Gastrocnemius medialis (tissue), 4 donors: ENCODE measurements around the gene AATK.

ENCODE experiments used
- CTCF ChIP-seq, 5 experiments: fragments of 450-650 bp in 3 of 5; fragments of 200-600 bp in 2 of 5; sonication (generic) in 2 of 5; IDR thresholded peaks in 4 of 5; conservative IDR thresholded peaks in 1 of 5; 1 replicate in 4 of 5; 2 replicates in 1 of 5; pipeline ENCODE4 v1.5.1; 2016 to 2019; ENCODE audit warnings: antibody characterized with exemption in 5 of 5, mild to moderate bottlenecking in 3 of 5, moderate library complexity in 3 of 5
- POLR2A ChIP-seq, 2 donors: fragments of 450-650 bp; IDR thresholded peaks; one replicate each; pipeline ENCODE4 v1.6.1; 2017; ENCODE audit warnings: antibody characterized with exemption in 2 of 2, mild to moderate bottlenecking in 2 of 2, moderate library complexity in 2 of 2

- TF ChIP-seq CTCF (IDR thresholded peaks at IDR 0.05 in 4 of 5, conservative IDR thresholded peaks at IDR 0.05 in 1 of 5) (no peak), POLR2A (IDR thresholded peaks at IDR 0.05) (no peak)
Measured at GRCh38 chr17:81114351-81115093, 51.5 kb downstream of the AATK start.
